SU-DHL-6 (cell line): ENCODE results near the gene COL6A1.

Source experiments
- H2AFZ ChIP-seq: fragments of 200-600 bp; sonication (generic); 2 replicates; pipeline ENCODE4 v1.6.1; 2014; ENCODE audit warnings: low read depth, mild to moderate bottlenecking, moderate library complexity, mixed read lengths, antibody characterized with exemption, low read length; ENCODE audit not compliant: severe bottlenecking
- H3F3A ChIP-seq: fragments of 200-600 bp; shearing (Covaris generic); 2 replicates; pipeline ENCODE4 v1.6.0; 2016; ENCODE audit warnings: antibody characterized with exemption, mild to moderate bottlenecking; ENCODE audit not compliant: insufficient read depth
- H3K27ac ChIP-seq: fragments of 200-600 bp; sonication (generic); 2 replicates; pipeline ENCODE4 v1.5.1; 2016; ENCODE audit warnings: low read depth, mild to moderate bottlenecking, low read length, moderate library complexity, mixed read lengths
- H3K27me3 ChIP-seq: fragments of 200-600 bp; sonication (generic), shearing (Covaris generic); 2 replicates; pipeline ENCODE4 v1.6.0; 2014; ENCODE audit warnings: mild to moderate bottlenecking, low read length
- H3K36me3 ChIP-seq: fragments of 200-600 bp; sonication (generic); 2 replicates; pipeline ENCODE4 v1.6.1; 2014; ENCODE audit warnings: mild to moderate bottlenecking, low read length, mixed read lengths
- H3K4me2 ChIP-seq: fragments of 300-600, 200-600 bp; shearing (Covaris generic), sonication (generic); 2 replicates; pipeline ENCODE4 v1.6.0; 2014; ENCODE audit warnings: low read length, low read depth, mild to moderate bottlenecking; ENCODE audit not compliant: poor library complexity, severe bottlenecking
- H3K4me3 ChIP-seq: fragments of 200-600 bp; sonication (generic); 2 replicates; pipeline ENCODE4 v1.5.1; 2014; ENCODE audit warnings: antibody characterized with exemption, low read length, mild to moderate bottlenecking, mixed read lengths; ENCODE audit not compliant: insufficient read depth, poor library complexity, severe bottlenecking
- H3K79me2 ChIP-seq: fragments of 200-600 bp; sonication (generic); 2 replicates; pipeline ENCODE4 v1.6.1; 2014; ENCODE audit warnings: mild to moderate bottlenecking, low read length, moderate library complexity; ENCODE audit not compliant: insufficient read depth
- H3K9ac ChIP-seq: fragments of 200-600 bp; sonication (generic); 2 replicates; pipeline ENCODE4 v1.7.0; 2014; ENCODE audit warnings: mild to moderate bottlenecking, low read length
- H3K9me2 ChIP-seq: fragments of 200-600 bp; sonication (generic); replicated peaks from 2 replicates; pipeline ENCODE4 v1.6.1; 2014; ENCODE audit warnings: low read length; ENCODE audit not compliant: insufficient read depth
- H3K9me3 ChIP-seq: fragments of 200-600 bp; sonication (generic); 2 replicates; pipeline ENCODE4 v1.6.1; 2014; ENCODE audit warnings: low read length, mixed read lengths; ENCODE audit not compliant: insufficient read depth
- H4K20me1 ChIP-seq: fragments of 200-600 bp; sonication (generic); 2 replicates; pipeline ENCODE4 v1.6.1; 2014; ENCODE audit warnings: low read depth, mild to moderate bottlenecking, antibody characterized with exemption, low read length, moderate library complexity, mixed read lengths
- EZH2phosphoT487 ChIP-seq: fragments of 200-600 bp; sonication (generic), shearing (Covaris generic); conservative IDR thresholded peaks from 2 replicates; pipeline ENCODE4 v1.6.1; 2018; ENCODE audit warnings: mild to moderate bottlenecking, antibody characterized with exemption, low read length, moderate library complexity, mixed read lengths
- TF ChIP-seq, protein P1 (sequence below): fragments of 200-600 bp; sonication (generic); IDR thresholded peaks from one replicate; pipeline ENCODE4 v1.5.1; 2017; ENCODE audit warnings: antibody characterized with exemption, mild to moderate bottlenecking, low read length, moderate library complexity; ENCODE audit not compliant: insufficient read depth, poor library complexity, severe bottlenecking

Gene COL6A1

DNA sequence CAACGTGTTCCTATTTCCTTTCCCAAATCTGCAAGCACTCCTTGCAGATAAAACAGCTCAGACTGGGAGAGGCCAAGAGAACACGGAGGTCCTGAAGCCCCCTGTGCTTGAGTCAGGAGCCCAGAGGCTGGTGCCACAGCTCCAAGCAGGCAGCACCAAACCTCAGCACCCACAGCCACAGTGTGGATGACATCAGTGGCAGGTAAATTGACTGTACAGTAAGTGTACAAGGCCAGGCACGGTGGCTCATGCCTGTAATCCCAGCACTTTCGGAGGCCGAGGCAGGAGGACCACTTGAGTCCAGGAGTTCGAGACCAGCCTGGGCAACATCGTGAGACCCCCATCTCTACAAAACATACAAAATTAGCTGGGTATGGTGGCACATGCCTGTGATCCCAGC, 1.9 kb upstream of the COL6A1 start:
- H3K9ac ChIP-seq: no peak overlapping the region
- no peaks in the 10 kb centered on the region for H3K27me3 ChIP-seq
- no peak overlapping the region for H3K4me3 ChIP-seq
- no peaks in the 10 kb centered on the region for H4K20me1 ChIP-seq
- no peak overlapping the region for H3K27ac ChIP-seq
- H2AFZ ChIP-seq: no peak overlapping the region
- H3K4me2 ChIP-seq: no peak overlapping the region
- H3K9me2 ChIP-seq: no peaks in the 10 kb centered on the region
- H3K79me2 ChIP-seq: no peaks in the 10 kb centered on the region
- H3K9me3 ChIP-seq: no peaks in the 10 kb centered on the region
- no peak for TF ChIP-seq EZH2phosphoT487
- TF ChIP-seq, protein P1, sequence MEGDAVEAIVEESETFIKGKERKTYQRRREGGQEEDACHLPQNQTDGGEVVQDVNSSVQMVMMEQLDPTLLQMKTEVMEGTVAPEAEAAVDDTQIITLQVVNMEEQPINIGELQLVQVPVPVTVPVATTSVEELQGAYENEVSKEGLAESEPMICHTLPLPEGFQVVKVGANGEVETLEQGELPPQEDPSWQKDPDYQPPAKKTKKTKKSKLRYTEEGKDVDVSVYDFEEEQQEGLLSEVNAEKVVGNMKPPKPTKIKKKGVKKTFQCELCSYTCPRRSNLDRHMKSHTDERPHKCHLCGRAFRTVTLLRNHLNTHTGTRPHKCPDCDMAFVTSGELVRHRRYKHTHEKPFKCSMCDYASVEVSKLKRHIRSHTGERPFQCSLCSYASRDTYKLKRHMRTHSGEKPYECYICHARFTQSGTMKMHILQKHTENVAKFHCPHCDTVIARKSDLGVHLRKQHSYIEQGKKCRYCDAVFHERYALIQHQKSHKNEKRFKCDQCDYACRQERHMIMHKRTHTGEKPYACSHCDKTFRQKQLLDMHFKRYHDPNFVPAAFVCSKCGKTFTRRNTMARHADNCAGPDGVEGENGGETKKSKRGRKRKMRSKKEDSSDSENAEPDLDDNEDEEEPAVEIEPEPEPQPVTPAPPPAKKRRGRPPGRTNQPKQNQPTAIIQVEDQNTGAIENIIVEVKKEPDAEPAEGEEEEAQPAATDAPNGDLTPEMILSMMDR: no peak
- H3K36me3 ChIP-seq: no peaks in the 10 kb centered on the region
- no peaks in the 10 kb centered on the region for H3F3A ChIP-seq

DNA sequence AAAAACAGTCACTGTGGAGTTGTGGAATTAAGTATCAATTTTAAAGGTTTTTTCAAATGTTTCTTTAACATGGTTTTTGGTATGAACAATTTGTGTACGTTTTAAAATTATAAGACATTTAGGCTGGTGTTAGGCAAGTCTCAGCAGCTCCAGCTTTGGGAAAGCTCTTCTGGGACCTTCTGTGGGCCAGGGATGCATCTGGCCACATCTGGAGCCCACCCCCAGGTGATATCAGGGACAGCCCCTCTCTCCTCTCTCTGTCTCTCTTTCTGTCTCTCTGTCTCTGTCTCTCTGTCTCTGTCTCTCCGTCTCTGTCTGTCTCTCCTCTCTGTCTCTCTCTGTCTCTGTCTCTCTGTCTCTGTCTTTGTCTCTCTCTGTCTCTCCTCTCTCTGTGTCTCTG, 1.3 kb upstream of the COL6A1 start:
- H3K36me3 ChIP-seq: no peaks in the 10 kb centered on the region
- H3K9me3 ChIP-seq: no peaks in the 10 kb centered on the region
- TF ChIP-seq, protein P1: no peak
- TF ChIP-seq EZH2phosphoT487: no peak
- no peaks in the 10 kb centered on the region for H4K20me1 ChIP-seq
- no peaks in the 10 kb centered on the region for H3F3A ChIP-seq
- no peak overlapping the region for H3K27ac ChIP-seq
- no peaks in the 10 kb centered on the region for H3K9me2 ChIP-seq
- H3K27me3 ChIP-seq: no peaks in the 10 kb centered on the region
- no peak overlapping the region for H2AFZ ChIP-seq
- no peak overlapping the region for H3K9ac ChIP-seq
- H3K4me2 ChIP-seq: no peak overlapping the region
- H3K79me2 ChIP-seq: no peaks in the 10 kb centered on the region
- H3K4me3 ChIP-seq: no peak overlapping the region

DNA sequence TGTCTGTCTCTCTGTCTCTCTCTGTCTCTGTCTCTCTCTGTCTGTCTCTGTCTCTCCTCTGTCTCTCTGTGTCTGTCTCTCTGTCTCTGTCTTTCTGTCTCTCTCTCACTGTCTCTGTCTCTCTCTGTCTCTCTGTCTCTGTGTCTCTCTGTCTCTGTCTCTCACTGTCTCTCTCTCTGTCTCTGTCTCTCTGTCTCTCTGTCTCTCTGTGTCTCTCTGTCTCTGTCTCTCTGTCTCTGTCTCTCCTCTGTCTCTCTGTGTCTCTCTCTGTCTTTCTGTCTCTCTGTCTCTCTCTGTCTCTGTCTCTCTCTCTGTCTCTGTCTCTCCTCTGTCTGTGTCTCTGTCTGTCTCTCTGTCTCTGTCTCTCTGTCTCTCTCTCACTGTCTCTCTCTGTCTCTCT, 873 bp upstream of the COL6A1 start:
- Histone ChIP-seq H2AFZ (no peak overlapping the region), H3K79me2 (no peaks in the 10 kb centered on the region), H3K9me3 (no peaks in the 10 kb centered on the region), H3K27ac (no peak overlapping the region), H3K4me2 (no peak overlapping the region), H3K36me3 (no peaks in the 10 kb centered on the region), H3K4me3 (no peak overlapping the region), H3K9me2 (no peaks in the 10 kb centered on the region), H3K9ac (no peak overlapping the region), H4K20me1 (no peaks in the 10 kb centered on the region), H3K27me3 (no peaks in the 10 kb centered on the region), H3F3A (no peaks in the 10 kb centered on the region)
- no peak for TF ChIP-seq EZH2phosphoT487
- TF ChIP-seq, protein P1: no peak
